Spleen (tissue), 11 donors: ENCODE measurements around the gene SORCS2. TPM values are rescaled to one million over a fixed set of nuclear protein-coding genes. Genes with fewer than 3 reads are reported as not detected.
A peak's percentile ranks its signal among the peaks of the same experiment; 100 is the strongest.

Experiments
- DNase-seq: peaks from one replicate; pipeline ENCODE4 v3.0.0-alpha.2; 2020
- H3K27ac ChIP-seq, 8 donors: fragments of 200-600 bp; sonication (generic) in 7 of 8; 1 replicate in 4 of 8; 2 replicates in 4 of 8; pipeline versions ENCODE4 v1.5.0 to v1.8.0; 2016 to 2021; ENCODE audit warnings: inconsistent platforms in 4 of 8, mild to moderate bottlenecking in 4 of 8, moderate library complexity in 1 of 8
- H3K27me3 ChIP-seq, 7 donors: fragments of 200-600 bp; sonication (generic) in 6 of 7; replicated peaks in 1 of 7; 1 replicate in 4 of 7; 2 replicates in 3 of 7; pipeline versions ENCODE4 v1.5.0 to v1.8.0; 2016 to 2021; ENCODE audit warnings: inconsistent platforms in 3 of 7, mild to moderate bottlenecking in 1 of 7
- H3K36me3 ChIP-seq, 6 donors: fragments of 200-600 bp; sonication (generic) in 5 of 6; 1 replicate in 4 of 6; 2 replicates in 2 of 6; pipeline versions ENCODE4 v1.5.0 to v1.8.0; 2016 to 2021; ENCODE audit warnings: inconsistent platforms in 2 of 6
- H3K4me1 ChIP-seq, 6 donors: fragments of 200-600 bp; sonication (generic) in 5 of 6; 1 replicate in 3 of 6; 2 replicates in 3 of 6; pipeline versions ENCODE4 v1.5.0 to v1.8.0; 2016 to 2021; ENCODE audit warnings: inconsistent platforms in 3 of 6
- H3K4me3 ChIP-seq, 8 donors: fragments of 200-600 bp; sonication (generic) in 7 of 8; 1 replicate in 4 of 8; 2 replicates in 4 of 8; pipeline versions ENCODE4 v1.5.0 to v1.8.0; 2016 to 2021; ENCODE audit warnings: inconsistent platforms in 4 of 8, mild to moderate bottlenecking in 4 of 8, moderate library complexity in 2 of 8
- H3K9me3 ChIP-seq, 8 donors: fragments of 200-600 bp; sonication (generic) in 7 of 8; 1 replicate in 4 of 8; 2 replicates in 4 of 8; pipeline versions ENCODE4 v1.5.0 to v1.8.0; 2016 to 2021; ENCODE audit warnings: inconsistent platforms in 4 of 8
- CTCF ChIP-seq, 11 experiments: fragments of 200-600 bp in 7 of 11; fragments of 450-650 bp in 4 of 11; sonication (generic) in 4 of 11; IDR thresholded peaks in 8 of 11; conservative IDR thresholded peaks in 3 of 11; 1 replicate in 7 of 11; 2 replicates in 4 of 11; pipeline versions ENCODE4 v1.4.0 to v1.8.0; 2016 to 2021; ENCODE audit warnings: antibody characterized with exemption in 11 of 11, inconsistent platforms in 4 of 11, mild to moderate bottlenecking in 1 of 11
- POLR2A ChIP-seq, 3 donors: fragments of 450-650 bp; IDR thresholded peaks; one replicate each; pipeline ENCODE4 v1.5.1; 2017; ENCODE audit warnings: antibody characterized with exemption in 3 of 3, mild to moderate bottlenecking in 1 of 3
- POLR2AphosphoS5 ChIP-seq, 3 donors: sonication (generic); formaldehyde crosslinking; IDR thresholded peaks; one replicate each; pipeline ENCODE4 v1.5.1; 2017; ENCODE audit warnings: antibody characterized with exemption in 3 of 3
- WGBS, 5 donors: extraction: QIAGEN DNeasy Blood & Tissue Kit in 3 of 5; methylation state at CpG; one replicate each; pipeline versions ENCODE4 v1.1.5 to v1.1.7; 2013 to 2018; 5-methylcytosine and 5-hydroxymethylcytosine counted together
- intact Hi-C: fragments of 100-400 bp; cut with DNase I; formaldehyde crosslinking; loops from one replicate; pipeline ENCODE4 v1.15.0; 2023; ENCODE audit warnings: low total_unique reads
- polyA plus RNA-seq, 3 donors: library from polyadenylated mRNA; stranded (reverse); fragments of 200-250 nt; gene quantifications; one replicate each; pipeline ENCODE4 v1.2.1, GENCODE V29; 2013
- total RNA-seq, 7 donors: library from RNA; depleted of rRNA in 3 of 7; stranded (reverse); fragments of >200 nt in 3 of 7; fragmentation: NEBNext Ultra II Directional in 4 of 7; extraction: Animal tissue kit (Norgen Biotek cat#: 25700) in 4 of 7; gene quantifications; one replicate each; pipeline versions ENCODE4 v1.1.0 to v1.2.1, GENCODE V29; 2016 to 2021
- donor health status: healthy with polysubstance abuse.
- donor health status: DM: no; HTN: no; CAD: no; lungs with moderate emphysema.
- donor health status: DM: no; HTN: no; CAD: no.
- donor health status: Bipolar disorder and iron deficiency.
- donor health status: healthy.
- donor health status: DM: no; HTN: no; CAD: no.
- donor health status: DM: yes; HTN: yes; CAD: no.

SORCS2 gene
- total and polyA plus RNA-seq, 10 donors, result 0.33 to 1.6 (median 0.60) TPM

GRCh38 chr4:7658341-7659204 is 466.2 kb downstream of the SORCS2 start:
- H3K9me3 ChIP-seq, result no peaks in the 10 kb centered on the region
- no peaks in the 10 kb centered on the region for H3K36me3 ChIP-seq
- H3K4me3 ChIP-seq, result no peak overlapping the region
- DNase-seq, result peak; percentile 62
- WGBS, 5 donors, result 80 to 88% (median 83%) methylated on average over 5 of the region's 5 CpGs
- no peak overlapping the region for H3K27ac ChIP-seq
- peaks cover 0 to 15% (median 0%) of the 10 kb centered on the region in 6 donors for H3K4me1 ChIP-seq
- H3K27me3 ChIP-seq, result peaks cover 0 to 31% (median 7%) of the 10 kb centered on the region in 7 donors
- intact Hi-C loops, result no loop called here
- TF ChIP-seq POLR2AphosphoS5 (IDR thresholded peaks at IDR 0.05) (no peak), CTCF (IDR thresholded peaks at IDR 0.05 in 8 of 11, conservative IDR thresholded peaks at IDR 0.05 in 3 of 11) (no peak), POLR2A (IDR thresholded peaks at IDR 0.05) (no peak)

DNA sequence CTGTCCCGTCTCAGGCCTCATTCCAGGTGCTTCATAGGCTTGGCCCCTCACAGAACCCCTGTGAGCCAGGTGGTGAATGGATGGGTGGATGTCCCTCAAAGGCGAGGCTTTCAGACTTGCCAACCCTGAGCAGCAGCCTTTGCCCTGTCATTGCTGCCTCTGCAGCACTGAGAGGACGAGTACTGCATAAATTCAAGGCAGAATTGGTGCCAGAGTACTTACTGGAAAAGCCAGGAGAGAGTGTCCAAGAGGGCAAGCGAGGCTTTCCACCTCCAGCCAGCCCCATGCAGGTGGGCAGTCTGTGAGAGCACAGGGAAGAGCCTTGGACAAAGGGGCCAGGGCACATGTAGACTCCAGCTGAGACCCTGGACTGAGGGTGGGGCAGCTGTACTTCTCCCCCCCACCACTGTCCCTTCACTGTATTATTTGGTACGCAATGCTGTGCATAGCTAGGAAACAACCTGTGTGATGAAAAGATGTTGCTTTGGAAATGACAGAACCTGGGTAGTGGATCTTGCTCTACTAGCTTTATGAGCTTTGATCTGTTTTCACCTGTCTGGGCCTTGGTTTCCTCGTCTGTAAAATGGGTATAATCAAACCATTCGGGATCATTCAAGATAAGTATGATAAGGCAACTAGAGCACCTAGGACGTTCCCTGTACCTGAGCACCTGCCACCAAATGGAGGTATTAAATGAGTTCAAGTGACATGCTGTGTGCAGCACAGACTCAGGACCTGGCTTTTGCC is 467.3 kb downstream of the SORCS2 start:
- Histone ChIP-seq H3K36me3 (no peaks in the 10 kb centered on the region), H3K9me3 (no peaks in the 10 kb centered on the region), H3K27ac (no peak overlapping the region), H3K4me1 (peaks cover 0 to 7% (median 0%) of the 10 kb centered on the region in 6 donors), H3K4me3 (no peak overlapping the region), H3K27me3 (peaks cover 0 to 21% (median 7%) of the 10 kb centered on the region in 7 donors)
- TF ChIP-seq POLR2AphosphoS5 (IDR thresholded peaks at IDR 0.05), result no peak
- TF ChIP-seq POLR2A (IDR thresholded peaks at IDR 0.05), result no peak
- no peak for TF ChIP-seq CTCF (IDR thresholded peaks at IDR 0.05 in 8 of 11, conservative IDR thresholded peaks at IDR 0.05 in 3 of 11)
- intact Hi-C loops, result no loop called here
- DNase-seq, result peak; percentile 46
- 78 to 94% (median 87%) methylated on average over 7 to 8 of the region's 8 CpGs for WGBS, 5 donors

DNA sequence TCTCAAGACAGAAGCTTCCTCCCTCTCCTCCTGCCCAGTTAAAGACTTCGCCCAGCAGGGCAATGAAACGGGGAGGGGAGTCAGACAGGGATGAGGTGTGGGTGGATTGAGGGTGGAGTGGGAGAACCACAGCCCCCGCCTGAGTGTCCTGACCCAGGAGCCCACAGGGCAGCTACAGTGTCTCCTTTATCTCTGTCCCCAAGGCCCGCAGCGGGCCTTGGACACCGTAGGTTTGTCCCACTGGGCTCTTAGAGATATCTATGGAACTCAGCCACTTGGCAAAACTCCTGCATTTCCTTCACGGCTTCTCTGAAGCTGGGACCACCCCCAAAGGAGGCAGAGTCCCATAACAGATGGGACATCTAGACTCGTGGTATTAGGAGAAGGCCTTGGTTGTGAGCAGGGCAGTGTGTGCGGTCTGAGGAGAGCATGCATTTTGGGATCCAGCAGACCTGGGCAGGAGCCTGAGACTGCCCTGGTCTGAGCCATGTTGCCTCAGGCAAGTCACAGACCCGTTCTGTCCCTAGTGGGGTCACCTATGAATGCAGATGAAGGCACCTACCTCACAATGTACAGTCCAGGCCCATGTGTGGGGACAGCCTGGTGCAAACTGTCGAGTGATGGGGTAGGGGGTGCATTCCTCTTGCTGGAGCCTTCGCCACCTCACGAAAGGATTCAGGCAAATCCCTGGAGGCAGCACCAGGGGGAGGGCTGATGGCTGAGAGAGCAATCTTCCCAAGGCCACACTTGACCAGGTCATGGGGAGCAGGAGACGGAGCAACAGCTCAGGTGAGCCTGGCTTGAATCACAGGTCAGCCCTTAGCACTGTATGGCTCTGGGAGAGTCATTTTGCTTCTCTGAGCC is 468.1 kb downstream of the SORCS2 start:
- 80 to 90% (median 84%) methylated on average over 14 of the region's 14 CpGs for WGBS, 5 donors
- peaks cover 0 to 13% (median 2%) of the 10 kb centered on the region in 7 donors for H3K27me3 ChIP-seq
- no peak overlapping the region for H3K27ac ChIP-seq
- H3K4me1 ChIP-seq, result peaks cover 0 to 5% (median 0%) of the 10 kb centered on the region in 6 donors
- intact Hi-C loops, result no loop called here
- TF ChIP-seq POLR2A (IDR thresholded peaks at IDR 0.05) (no peak), CTCF (IDR thresholded peaks at IDR 0.05 in 8 of 11, conservative IDR thresholded peaks at IDR 0.05 in 3 of 11) (no peak), POLR2AphosphoS5 (IDR thresholded peaks at IDR 0.05) (no peak)
- DNase-seq, result peak; percentile 59
- no peaks in the 10 kb centered on the region for H3K9me3 ChIP-seq
- no peaks in the 10 kb centered on the region for H3K36me3 ChIP-seq
- H3K4me3 ChIP-seq, result no peak overlapping the region
